Right atrium auricular region (tissue), 2 donors: Measurements from ENCODE around the gene NUP153. TPM values are rescaled to one million over a fixed set of nuclear protein-coding genes. Genes with fewer than 3 reads are reported as not detected.

ENCODE experiments used
- DNase-seq: peaks from one replicate; pipeline ENCODE4 v3.0.0-alpha.2; 2019; ENCODE audit warnings: low spot score
- H3K27ac ChIP-seq, 2 donors: fragments of 200-600 bp; sonication (generic); 1 replicate in 1 of 2; 2 replicates in 1 of 2; pipeline ENCODE4 v1.5.1; 2016 to 2019
- H3K27me3 ChIP-seq, 2 donors: fragments of 200-600 bp; sonication (generic); one replicate each; pipeline versions ENCODE4 v1.5.1 to v1.6.0; 2017 to 2019
- H3K36me3 ChIP-seq: fragments of 200-600 bp; sonication (generic); one replicate; pipeline ENCODE4 v1.5.1; 2016
- H3K4me1 ChIP-seq, 2 donors: fragments of 200-600 bp; sonication (generic); one replicate each; pipeline versions ENCODE4 v1.5.1 to v1.6.0; 2017 to 2019
- H3K4me3 ChIP-seq, 2 donors: fragments of 200-600 bp; sonication (generic); 1 replicate in 1 of 2; 2 replicates in 1 of 2; pipeline ENCODE4 v1.5.1; 2017 to 2019; ENCODE audit warnings: mild to moderate bottlenecking in 1 of 2, moderate library complexity in 1 of 2
- H3K9me3 ChIP-seq, 2 donors: fragments of 200-600 bp; sonication (generic); one replicate each; pipeline ENCODE4 v1.5.1; 2019
- total RNA-seq, 2 donors: library from RNA; depleted of rRNA; stranded (reverse); fragments of >200 nt; gene quantifications; one replicate each; pipeline ENCODE4 v1.1.0, GENCODE V29; 2016
- TF ChIP-seq, protein P1 (sequence below), 2 donors: fragments of 200-600 bp; sonication (generic); IDR thresholded peaks; one replicate each; pipeline ENCODE4 v1.5.1; 2019; ENCODE audit warnings: antibody characterized with exemption in 2 of 2

NUP153 gene
- total RNA-seq, 2 donors from 2014 or later = 23.1 to 28.5 TPM

DNA sequence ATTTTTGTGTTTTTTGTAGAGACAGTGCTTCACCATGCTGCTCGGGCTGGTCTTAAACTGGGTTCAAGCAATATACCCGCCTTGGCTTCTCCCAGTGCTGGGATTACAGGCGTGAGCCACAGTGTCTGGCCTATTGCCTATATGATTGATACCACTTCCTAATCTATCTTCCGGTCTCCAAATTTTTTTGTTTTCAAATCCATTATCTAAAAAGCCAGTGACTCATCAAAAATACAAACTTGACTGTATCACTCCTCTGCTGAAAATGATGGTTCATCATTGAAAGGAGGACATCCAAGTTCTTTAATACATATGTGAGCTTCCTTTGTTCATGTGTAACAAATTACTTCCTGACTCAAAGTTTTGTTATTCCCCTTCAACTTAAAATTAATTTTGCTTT lies 71.2 kb downstream of the NUP153 start:
- TF ChIP-seq, protein P1, sequence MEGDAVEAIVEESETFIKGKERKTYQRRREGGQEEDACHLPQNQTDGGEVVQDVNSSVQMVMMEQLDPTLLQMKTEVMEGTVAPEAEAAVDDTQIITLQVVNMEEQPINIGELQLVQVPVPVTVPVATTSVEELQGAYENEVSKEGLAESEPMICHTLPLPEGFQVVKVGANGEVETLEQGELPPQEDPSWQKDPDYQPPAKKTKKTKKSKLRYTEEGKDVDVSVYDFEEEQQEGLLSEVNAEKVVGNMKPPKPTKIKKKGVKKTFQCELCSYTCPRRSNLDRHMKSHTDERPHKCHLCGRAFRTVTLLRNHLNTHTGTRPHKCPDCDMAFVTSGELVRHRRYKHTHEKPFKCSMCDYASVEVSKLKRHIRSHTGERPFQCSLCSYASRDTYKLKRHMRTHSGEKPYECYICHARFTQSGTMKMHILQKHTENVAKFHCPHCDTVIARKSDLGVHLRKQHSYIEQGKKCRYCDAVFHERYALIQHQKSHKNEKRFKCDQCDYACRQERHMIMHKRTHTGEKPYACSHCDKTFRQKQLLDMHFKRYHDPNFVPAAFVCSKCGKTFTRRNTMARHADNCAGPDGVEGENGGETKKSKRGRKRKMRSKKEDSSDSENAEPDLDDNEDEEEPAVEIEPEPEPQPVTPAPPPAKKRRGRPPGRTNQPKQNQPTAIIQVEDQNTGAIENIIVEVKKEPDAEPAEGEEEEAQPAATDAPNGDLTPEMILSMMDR (IDR thresholded peaks at IDR 0.05) = no peak
- Histone ChIP-seq H3K4me3 (no peak overlapping the region), H3K9me3 (no peaks in the 10 kb centered on the region), H3K4me1 (peaks cover 0 to 5% of the 10 kb centered on the region in 2 donors), H3K36me3 (peaks cover 24% of the 10 kb centered on the region), H3K27ac (no peak overlapping the region), H3K27me3 (no peaks in the 10 kb centered on the region)
- DNase-seq = no peak

DNA sequence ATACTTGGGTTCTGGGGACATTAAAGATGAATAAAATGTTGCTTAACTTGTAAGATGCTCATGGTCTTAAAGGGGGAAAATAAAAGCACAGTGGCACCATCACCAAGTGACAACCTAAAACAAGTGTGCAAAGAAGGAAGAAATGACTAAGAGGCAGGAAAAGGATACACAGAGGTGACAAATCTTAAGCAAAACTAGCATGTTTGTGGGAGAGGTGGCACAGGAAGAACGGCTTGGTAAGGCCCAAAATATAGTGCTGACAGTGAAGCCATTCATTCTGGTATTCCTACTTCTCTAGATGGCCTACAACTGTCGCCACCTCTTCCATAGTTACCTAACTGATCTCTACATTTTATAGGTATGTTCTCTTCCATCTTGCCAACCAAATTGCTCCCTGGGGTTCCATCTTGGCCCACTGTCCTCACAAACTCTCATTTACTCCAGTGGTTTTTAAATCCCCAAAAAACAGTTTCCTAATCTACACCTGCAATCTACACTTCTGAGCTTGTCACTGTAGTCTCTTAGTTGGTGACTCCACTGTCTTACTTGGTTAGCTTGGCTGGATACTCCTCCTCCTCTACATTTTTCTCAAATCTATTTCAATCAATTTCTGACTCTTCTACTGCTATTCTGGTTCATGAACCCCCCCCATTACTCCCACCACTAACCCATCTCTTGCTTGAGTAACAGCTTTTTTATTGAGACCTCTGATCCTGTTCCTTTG lies 73.1 kb downstream of the NUP153 start:
- Histone ChIP-seq H3K4me3 (no peak overlapping the region), H3K27me3 (no peaks in the 10 kb centered on the region), H3K36me3 (peaks cover 30% of the 10 kb centered on the region), H3K27ac (no peak overlapping the region), H3K9me3 (no peaks in the 10 kb centered on the region), H3K4me1 (peaks cover 0 to 21% of the 10 kb centered on the region in 2 donors)
- TF ChIP-seq, protein P1 (IDR thresholded peaks at IDR 0.05) = no peak
- no peak for DNase-seq

DNA sequence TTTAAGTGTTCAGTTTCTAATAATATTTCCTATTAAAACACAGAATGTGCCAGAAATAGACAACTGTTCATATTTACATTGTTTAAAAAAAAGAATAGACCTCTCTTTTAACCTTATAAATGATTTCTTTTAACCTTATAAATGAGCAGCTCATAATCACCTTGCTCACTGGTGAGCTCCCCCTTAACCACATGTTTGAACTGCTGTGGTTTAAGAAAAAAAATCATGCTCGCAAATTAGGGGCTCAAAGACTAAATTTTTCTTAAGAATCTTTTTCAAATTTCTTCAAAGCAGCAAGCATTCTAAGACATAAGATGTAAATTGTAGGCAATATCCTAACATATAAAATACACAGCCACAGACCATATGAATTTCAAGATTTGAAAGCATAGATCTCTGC lies 73.8 kb downstream of the NUP153 start:
- H3K4me3 ChIP-seq = no peak overlapping the region
- no peak overlapping the region for H3K27ac ChIP-seq
- H3K36me3 ChIP-seq = peaks cover 30% of the 10 kb centered on the region
- H3K9me3 ChIP-seq = no peaks in the 10 kb centered on the region
- H3K4me1 ChIP-seq = peaks cover 0 to 21% of the 10 kb centered on the region in 2 donors
- DNase-seq = no peak
- TF ChIP-seq, protein P1 (IDR thresholded peaks at IDR 0.05) = no peak
- H3K27me3 ChIP-seq = no peaks in the 10 kb centered on the region

DNA sequence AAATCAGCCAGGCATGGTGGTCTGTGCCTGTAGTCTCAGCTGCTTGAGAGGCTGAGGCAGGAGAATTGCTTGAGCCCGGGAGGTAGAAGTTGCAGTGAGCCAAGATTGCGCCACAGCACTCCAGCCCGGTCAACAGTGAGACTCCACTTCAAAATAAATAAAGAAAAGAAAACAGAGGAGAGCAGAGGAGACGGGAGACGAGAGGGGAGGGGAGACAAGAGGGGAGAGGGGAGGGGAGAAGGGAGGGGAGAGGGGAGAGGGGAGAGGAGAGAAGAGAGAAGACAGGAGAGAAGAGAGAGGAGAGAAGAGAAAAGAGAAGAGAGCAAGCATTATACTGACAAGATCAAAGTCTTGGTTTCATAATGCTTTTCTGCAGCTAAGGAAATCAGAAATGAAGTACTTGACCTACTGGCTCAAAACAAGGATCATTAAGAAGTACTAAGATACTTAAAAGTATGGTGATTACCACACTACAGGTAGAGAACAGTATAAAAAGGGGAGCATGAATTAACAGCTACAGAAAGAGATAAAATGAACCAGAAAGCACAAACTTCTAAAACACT lies 76.1 kb downstream of the NUP153 start:
- Histone ChIP-seq H3K9me3 (no peaks in the 10 kb centered on the region), H3K4me1 (peaks cover 0 to 21% of the 10 kb centered on the region in 2 donors), H3K27me3 (no peaks in the 10 kb centered on the region), H3K27ac (no peak overlapping the region), H3K36me3 (peaks cover 21% of the 10 kb centered on the region), H3K4me3 (no peak overlapping the region)
- TF ChIP-seq, protein P1 (IDR thresholded peaks at IDR 0.05) = no peak
- DNase-seq = no peak

DNA sequence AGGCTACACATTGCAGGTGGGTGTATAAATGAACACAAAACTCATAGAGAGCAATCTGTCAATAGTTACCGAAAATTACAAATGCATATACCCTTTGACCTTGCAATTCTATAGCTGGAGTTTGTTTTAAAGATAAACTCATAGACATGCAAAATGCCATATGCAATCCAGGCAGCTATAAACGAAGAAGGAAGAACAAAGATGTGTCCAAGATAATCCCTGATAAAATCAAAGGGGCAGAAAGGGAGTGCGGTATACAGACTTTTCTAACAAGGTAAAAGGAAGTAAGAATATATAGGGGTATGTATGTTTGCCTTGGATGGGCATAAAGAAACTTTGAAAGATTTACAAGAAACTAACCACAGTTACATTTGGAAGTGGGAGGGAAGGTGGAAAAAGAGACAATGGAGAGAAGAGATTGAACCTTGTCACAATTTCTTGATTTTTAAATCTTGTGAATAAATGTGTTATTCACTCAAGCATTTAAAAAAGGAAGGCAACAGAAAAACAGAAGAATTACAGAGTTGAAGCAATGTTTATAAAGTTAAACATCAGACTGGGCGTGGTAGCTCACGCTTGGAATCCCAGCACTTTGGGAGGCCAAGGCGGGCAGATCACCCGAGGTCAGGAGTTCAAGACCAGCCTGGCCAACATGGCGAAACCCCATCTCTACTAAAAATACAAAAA lies 76.8 kb downstream of the NUP153 start:
- no peak overlapping the region for H3K27ac ChIP-seq
- TF ChIP-seq, protein P1 (IDR thresholded peaks at IDR 0.05) = no peak

More for the DNA sequence above, 76.8 kb downstream of the NUP153 start:
- Histone ChIP-seq H3K4me3 (no peak overlapping the region), H3K27me3 (no peaks in the 10 kb centered on the region), H3K9me3 (no peaks in the 10 kb centered on the region), H3K36me3 (peaks cover 26% of the 10 kb centered on the region), H3K4me1 (peaks cover 0 to 21% of the 10 kb centered on the region in 2 donors)
- no peak for DNase-seq
